Myocyte (in vitro differentiated cells): Measurements from ENCODE around the gene CLDN20. TPM values are rescaled to one million over a fixed set of nuclear protein-coding genes. Genes with fewer than 3 reads are reported as not detected.
"Not testable (repeated sequence)": the region's sequence is repeated elsewhere in the genome, so short reads cannot be mapped to it uniquely, and the experiment has no call there.

Experiments used
- DNase-seq: peaks from one replicate; pipeline ENCODE4 v3.0.0-alpha.2; 2012; ENCODE audit warnings: low read depth
- total RNA-seq: library from RNA; depleted of rRNA; stranded (reverse); fragments of >200 nt; gene quantifications from 2 replicates; pipeline ENCODE4 v1.2.3, GENCODE V29; 2014

Gene CLDN20
- total RNA-seq, 1 donor from 2014 or later = 0.45 TPM

- no peak for DNase-seq
Observed at GRCh38 chr6:155310596-155310995, 46.8 kb downstream of the CLDN20 start.

- no peak for DNase-seq
Observed at GRCh38 chr6:155311086-155311485, 47.3 kb downstream of the CLDN20 start.

GRCh38 chr6:155311583-155311982, 47.8 kb downstream of the CLDN20 start:
- no peak for DNase-seq

GRCh38 chr6:155312950-155313349, 49.1 kb downstream of the CLDN20 start:
- not testable (repeated sequence) for DNase-seq

- no peak for DNase-seq
Observed at GRCh38 chr6:155313602-155314091, 49.8 kb downstream of the CLDN20 start.

GRCh38 chr6:155314092-155314772, 50.4 kb downstream of the CLDN20 start, which contains the start of gene TFB1M:
Gene TFB1M, minus strand, starts transcription at chr6:155314484. Its CDS starts 56 bp downstream, at chr6:155314428.
- peak; percentile 99 for DNase-seq

GRCh38 chr6:155314773-155315515, 51.1 kb downstream of the CLDN20 start:
- DNase-seq = peak; percentile 88

- DNase-seq = peak; percentile 26
Observed at GRCh38 chr6:155315516-155315871, 51.7 kb downstream of the CLDN20 start.

- DNase-seq = no peak
Observed at GRCh38 chr6:155316419-155316818, 52.6 kb downstream of the CLDN20 start.

GRCh38 chr6:155317186-155317585, 53.4 kb downstream of the CLDN20 start:
- no peak for DNase-seq

GRCh38 chr6:155319902-155320301, 56.1 kb downstream of the CLDN20 start:
- no peak for DNase-seq

- no peak for DNase-seq
Observed at GRCh38 chr6:155324172-155324571, 60.4 kb downstream of the CLDN20 start.

- DNase-seq = no peak
Observed at GRCh38 chr6:155324993-155325392, 61.2 kb downstream of the CLDN20 start.

GRCh38 chr6:155325700-155326516, 62.1 kb downstream of the CLDN20 start:
- DNase-seq = no peak

Other genes with a start within 250 kb of the CLDN20 start
- 8.5 and 9.7 TPM in 2 replicates for gene TFB1M, start 50.5 kb downstream of the CLDN20 start, total RNA-seq
- gene NOX3, start 191.8 kb downstream of the CLDN20 start, total RNA-seq = not detected in 2 replicates